ES-I3 (cell line): Measurements from ENCODE around the gene MCL1.

Experiments used
- H3K36me3 ChIP-seq: 2 replicates; pipeline ENCODE4 v1.6.1; 2013; ENCODE audit warnings: mild to moderate bottlenecking, low read length, control low read depth, moderate library complexity; ENCODE audit not compliant: insufficient read depth
- H3K4me1 ChIP-seq: 2 replicates; pipeline ENCODE4 v1.6.1; 2013; ENCODE audit warnings: mild to moderate bottlenecking, control low read depth, low read length; ENCODE audit not compliant: insufficient read depth
- H3K9ac ChIP-seq: 2 replicates; pipeline ENCODE4 v1.6.1; 2013; ENCODE audit warnings: low read depth, mild to moderate bottlenecking, low read length, moderate library complexity
- H3K9me3 ChIP-seq: 2 replicates; pipeline ENCODE4 v1.6.1; 2013; ENCODE audit warnings: mild to moderate bottlenecking, low read length, moderate library complexity; ENCODE audit not compliant: control insufficient read depth, insufficient read depth

MCL1 gene

DNA sequence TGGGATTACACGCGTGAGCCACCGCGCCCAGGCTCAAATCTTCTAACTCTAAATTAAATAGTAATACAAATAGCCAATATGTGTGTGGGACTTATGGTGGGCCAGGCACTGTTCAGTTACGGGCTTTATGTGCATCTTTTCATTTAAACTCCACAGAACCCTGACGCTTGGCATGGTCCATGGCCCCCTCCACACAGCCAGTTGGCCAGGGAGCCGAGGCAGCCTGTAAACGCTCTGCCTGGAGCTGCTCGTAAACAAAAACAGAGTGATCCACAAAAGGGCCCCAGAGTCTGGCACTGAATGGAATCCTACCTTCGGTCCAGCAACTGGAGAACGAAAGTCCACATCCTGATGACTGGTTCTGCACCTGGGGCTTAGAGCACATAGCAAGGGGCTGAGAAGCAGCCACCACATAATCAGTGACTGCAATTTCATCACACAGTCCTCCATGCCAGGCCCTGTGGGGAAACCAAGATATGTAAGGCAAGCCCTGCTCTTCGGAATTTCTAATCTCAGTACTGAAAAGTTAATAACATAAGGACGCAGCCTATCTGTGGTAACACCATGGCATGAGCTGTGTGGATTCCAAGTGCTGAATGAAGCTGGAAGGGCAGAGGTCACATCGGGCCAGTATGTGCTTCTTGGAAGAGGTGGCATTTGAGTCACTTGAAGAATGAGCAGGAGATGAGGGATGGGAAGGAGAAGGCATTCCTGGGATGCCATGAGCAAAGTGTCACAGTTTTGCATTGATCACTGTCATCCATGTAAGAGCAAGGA lies 43.7 kb downstream of the MCL1 start:
- Histone ChIP-seq H3K4me1 (peaks cover 35% of the 10 kb centered on the region), H3K36me3 (no peaks in the 10 kb centered on the region), H3K9ac (no peak overlapping the region), H3K9me3 (no peaks in the 10 kb centered on the region)

DNA sequence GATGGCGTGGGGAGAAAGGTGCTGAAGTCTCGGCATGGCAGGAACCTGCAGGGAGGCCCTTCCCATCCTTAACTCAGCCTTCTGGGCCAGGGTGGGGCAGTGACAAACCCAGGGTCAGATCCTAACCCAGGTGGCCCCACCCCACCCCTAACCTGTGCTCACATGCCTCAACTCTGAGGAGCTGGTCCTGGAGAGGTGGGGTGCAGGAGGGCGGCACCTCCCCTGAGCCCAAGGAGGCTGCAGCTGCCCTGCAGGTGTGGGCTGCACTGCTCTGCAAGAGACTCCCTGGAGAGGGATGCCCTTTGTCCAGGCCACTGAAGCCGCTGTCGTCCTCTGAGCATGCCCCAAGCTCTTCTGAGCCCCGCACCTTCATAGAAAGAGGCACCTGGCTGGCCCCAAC lies 45.4 kb downstream of the MCL1 start:
- no peaks in the 10 kb centered on the region for H3K36me3 ChIP-seq
- no peaks in the 10 kb centered on the region for H3K9me3 ChIP-seq
- H3K4me1 ChIP-seq: peaks cover 34% of the 10 kb centered on the region
- no peak overlapping the region for H3K9ac ChIP-seq

GRCh38 chr1:150532860-150533259 lies 46.5 kb downstream of the MCL1 start:
- peaks cover 29% of the 10 kb centered on the region; the same call in 1 of the 2 replicates for H3K4me1 ChIP-seq
- no peaks in the 10 kb centered on the region for H3K36me3 ChIP-seq
- no peaks in the 10 kb centered on the region for H3K9me3 ChIP-seq
- H3K9ac ChIP-seq: no peak overlapping the region

DNA sequence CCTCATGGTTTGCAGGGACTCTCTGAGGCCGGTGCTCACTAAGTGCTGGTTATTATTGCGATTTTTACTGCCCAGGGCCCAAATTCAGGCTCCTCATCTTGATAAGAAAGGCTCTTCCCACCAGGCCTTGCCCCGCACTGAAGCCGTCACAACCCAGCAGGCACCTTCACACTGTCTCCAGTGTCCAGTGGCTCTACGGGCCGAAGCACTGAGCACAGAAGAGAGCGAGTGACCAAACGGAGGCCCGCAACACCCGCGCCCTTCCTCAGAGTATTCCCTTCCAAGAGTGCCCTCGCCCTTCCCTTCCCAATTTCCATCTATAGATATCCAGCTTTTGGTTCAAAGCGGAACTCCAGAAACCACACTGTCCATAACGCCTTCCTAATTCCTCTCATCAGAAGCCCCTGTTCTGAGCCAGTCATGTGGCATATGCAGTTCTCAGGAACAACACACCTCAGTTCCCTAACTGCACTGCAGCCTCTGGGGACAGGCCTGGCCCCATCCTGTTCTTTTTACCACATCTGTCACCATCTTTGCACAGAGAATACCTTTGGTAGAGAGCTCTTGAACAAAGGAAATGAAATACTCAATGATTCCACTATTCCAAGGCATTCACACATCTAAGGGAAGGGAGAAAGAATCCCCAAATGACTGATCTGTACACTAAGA lies 48.8 kb downstream of the MCL1 start:
- H3K9me3 ChIP-seq: no peaks in the 10 kb centered on the region
- H3K9ac ChIP-seq: no peak overlapping the region
- no peaks in the 10 kb centered on the region for H3K36me3 ChIP-seq
- H3K4me1 ChIP-seq: peaks cover 13% of the 10 kb centered on the region; the same call in 1 of the 2 replicates

GRCh38 chr1:150529017-150529416 lies 50.4 kb downstream of the MCL1 start:
- H3K4me1 ChIP-seq: peaks cover 12% of the 10 kb centered on the region; the same call in 1 of the 2 replicates
- H3K9me3 ChIP-seq: no peaks in the 10 kb centered on the region
- H3K9ac ChIP-seq: no peak overlapping the region
- H3K36me3 ChIP-seq: no peaks in the 10 kb centered on the region

GRCh38 chr1:150528196-150528595 lies 51.2 kb downstream of the MCL1 start:
- no peaks in the 10 kb centered on the region for H3K9me3 ChIP-seq
- H3K36me3 ChIP-seq: no peaks in the 10 kb centered on the region
- H3K4me1 ChIP-seq: peaks cover 12% of the 10 kb centered on the region; the same call in 1 of the 2 replicates
- H3K9ac ChIP-seq: no peak overlapping the region

GRCh38 chr1:150525348-150525747 lies 54.1 kb downstream of the MCL1 start:
- H3K9me3 ChIP-seq: no peaks in the 10 kb centered on the region
- H3K4me1 ChIP-seq: peaks cover 4% of the 10 kb centered on the region; the same call in 1 of the 2 replicates
- no peaks in the 10 kb centered on the region for H3K36me3 ChIP-seq
- H3K9ac ChIP-seq: no peak overlapping the region
